Spleen (tissue), 7 donors: ENCODE results near the gene NDRG4.

Experiments
- CTCF ChIP-seq, 11 experiments: fragments of 200-600 bp in 7 of 11; fragments of 450-650 bp in 4 of 11; sonication (generic) in 4 of 11; IDR thresholded peaks in 8 of 11; conservative IDR thresholded peaks in 3 of 11; 1 replicate in 7 of 11; 2 replicates in 4 of 11; pipeline versions ENCODE4 v1.4.0 to v1.8.0; 2016 to 2021; ENCODE audit warnings: antibody characterized with exemption in 11 of 11, inconsistent platforms in 4 of 11, mild to moderate bottlenecking in 1 of 11
- POLR2A ChIP-seq, 3 donors: fragments of 450-650 bp; IDR thresholded peaks; one replicate each; pipeline ENCODE4 v1.5.1; 2017; ENCODE audit warnings: antibody characterized with exemption in 3 of 3, mild to moderate bottlenecking in 1 of 3
- POLR2AphosphoS5 ChIP-seq, 3 donors: sonication (generic); formaldehyde crosslinking; IDR thresholded peaks; one replicate each; pipeline ENCODE4 v1.5.1; 2017; ENCODE audit warnings: antibody characterized with exemption in 3 of 3
- donor health status: DM: no; HTN: no; CAD: no; lungs with moderate emphysema.
- donor health status: DM: no; HTN: no; CAD: no.
- donor health status: DM: no; HTN: no; CAD: no.

DNA sequence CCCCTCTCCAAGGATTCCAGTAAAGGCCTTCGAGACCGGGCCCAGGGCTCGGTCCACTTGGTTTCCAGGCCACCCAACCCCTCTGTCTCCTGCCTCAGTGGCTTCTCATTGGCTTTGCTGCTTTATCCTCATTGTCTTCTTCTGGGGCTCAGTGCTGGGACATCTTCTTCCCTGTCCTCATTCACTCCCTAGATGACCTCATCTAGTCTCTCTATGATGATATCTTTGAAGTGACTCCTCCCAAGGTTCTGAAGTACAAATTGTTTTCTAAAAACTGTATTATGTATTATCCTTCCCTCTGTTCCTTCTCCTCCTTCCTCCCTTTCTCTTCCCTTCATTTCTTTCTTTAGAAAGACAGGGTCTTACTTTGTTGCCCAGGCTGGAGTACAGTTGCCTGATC is 27.1 kb upstream of the NDRG4 start:
- no peak for TF ChIP-seq POLR2A (IDR thresholded peaks at IDR 0.05)
- no peak for TF ChIP-seq CTCF (IDR thresholded peaks at IDR 0.05 in 8 of 11, conservative IDR thresholded peaks at IDR 0.05 in 3 of 11)
- TF ChIP-seq POLR2AphosphoS5 (IDR thresholded peaks at IDR 0.05) = no peak
